Heart left ventricle (tissue), 16 donors: ENCODE results near the gene PPP2R3C. TPM values are rescaled to one million over a fixed set of nuclear protein-coding genes. Genes with fewer than 3 reads are reported as not detected.
"Not testable (repeated sequence)": the region's sequence is repeated elsewhere in the genome, so short reads cannot be mapped to it uniquely, and the experiment has no call there.

ENCODE experiments used
- ATAC-seq, 4 donors: fragments of 200-7000 bp; cut with Tn5 transposase; one replicate each; pipeline ENCODE4 v1.9.1; 2020 to 2022; ENCODE audit warnings: moderate library complexity in 4 of 4, mild to moderate bottlenecking in 3 of 4, moderate number of reproducible peaks in 1 of 4
- DNase-seq, 5 donors: peaks; one replicate each; pipeline ENCODE4 v3.0.0-alpha.2; 2020
- H3K27ac ChIP-seq, 12 donors: fragments of 200-600 bp; sonication (generic) in 4 of 12; one replicate each; pipeline versions ENCODE4 v1.5.0 to v1.8.0; 2016 to 2022; ENCODE audit warnings: mild to moderate bottlenecking in 2 of 12
- H3K27me3 ChIP-seq, 9 donors: fragments of 200-600 bp; sonication (generic) in 2 of 9; one replicate each; pipeline versions ENCODE4 v1.5.1 to v1.8.0; 2016 to 2022; ENCODE audit warnings: mild to moderate bottlenecking in 3 of 9
- H3K36me3 ChIP-seq, 9 donors: fragments of 200-600 bp; sonication (generic) in 2 of 9; one replicate each; pipeline versions ENCODE4 v1.5.0 to v1.8.0; 2018 to 2022; ENCODE audit warnings: mild to moderate bottlenecking in 2 of 9
- H3K4me1 ChIP-seq, 12 donors: fragments of 200-600 bp; sonication (generic) in 4 of 12; one replicate each; pipeline versions ENCODE4 v1.5.0 to v1.8.0; 2016 to 2022; ENCODE audit warnings: mild to moderate bottlenecking in 3 of 12
- H3K4me3 ChIP-seq, 12 donors: fragments of 200-600 bp; sonication (generic) in 4 of 12; one replicate each; pipeline versions ENCODE4 v1.5.0 to v1.8.0; 2017 to 2022; ENCODE audit warnings: mild to moderate bottlenecking in 9 of 12, moderate library complexity in 4 of 12
- H3K9me3 ChIP-seq, 12 donors: fragments of 200-600 bp; sonication (generic) in 4 of 12; one replicate each; pipeline versions ENCODE4 v1.5.0 to v1.8.0; 2016 to 2022; ENCODE audit warnings: mild to moderate bottlenecking in 1 of 12
- POLR2A ChIP-seq, 2 donors: fragments of 450-650 bp; IDR thresholded peaks; one replicate each; pipeline ENCODE4 v1.6.1; 2017; ENCODE audit warnings: antibody characterized with exemption in 2 of 2, mild to moderate bottlenecking in 2 of 2, moderate library complexity in 2 of 2
- WGBS, 4 donors: extraction: QIAGEN DNeasy Blood & Tissue Kit in 2 of 4; methylation state at CpG; one replicate each; pipeline versions ENCODE4 v1.1.5 to v1.1.7; 2013 to 2018; 5-methylcytosine and 5-hydroxymethylcytosine counted together
- intact Hi-C, 10 donors: fragments of 100-400 bp; cut with DNase I; formaldehyde crosslinking; loops; one replicate each; pipeline versions ENCODE4 v1.11.1 to v1.14.2; 2022
- polyA plus RNA-seq, 2 donors: library from polyadenylated mRNA; stranded (reverse); fragments of 200-250 nt; gene quantifications; one replicate each; pipeline ENCODE4 v1.2.3, GENCODE V29; 2013
- total RNA-seq, 9 donors: library from RNA; depleted of rRNA in 2 of 9; stranded (reverse); fragments of >200 nt in 2 of 9; fragmentation: NEBNext Ultra II Directional in 3 of 9; extraction: Animal tissue kit (Norgen Biotek cat#: 25700) in 3 of 9; gene quantifications; one replicate each; pipeline versions ENCODE4 v1.1.0 to v1.2.4, GENCODE V29; 2016 to 2023
- TF ChIP-seq, protein P1 (sequence below), 12 donors: fragments of 200-600 bp; sonication (generic) in 4 of 12; IDR thresholded peaks; one replicate each; pipeline versions ENCODE4 v1.5.0 to v1.8.0; 2018 to 2022; ENCODE audit warnings: antibody characterized with exemption in 12 of 12, mild to moderate bottlenecking in 5 of 12
- donor health status: ischemic (EF 13 %, LVEDD 7.1; RV severe dilation, severe dysfunction).
- donor health status: healthy with polysubstance abuse.
- donor health status: DM: no; HTN: yes; CAD: no.
- donor health status: DM: no; HTN: no; CAD: no.
- donor health status: ischemic (EF 25% LVEDD 6.9; RV normal size, moderate dysfunction).
- donor health status: ischemic (EF 25% LVEDD 5.7; RV mildly dilated, moderate dysfunction).
- donor health status: healthy.
- donor health status: DM: yes; HTN: yes; CAD: no.
- donor health status: ischemic (EF 35%, LVEDD 5.7; RV mildly dilated, moderate dysfunction).
- donor health status: nonischemic (EF 11% LVEDD 7.7; RV severe dilation, severe dysfunction).
- donor health status: DM: yes; HTN: yes; CAD: no.
- donor health status: PGD.
- donor health status: ischemic (EF 29% LVEDD 5.4; RV normal size, mild dysfunction).
- donor health status: nonischemic (EF 23%, LVEDD 6.1; RV moderate dilation, normal function).

Gene PPP2R3C
- total and polyA plus RNA-seq, 11 donors = 15.2 to 37.3 (median 28.5) TPM

DNA sequence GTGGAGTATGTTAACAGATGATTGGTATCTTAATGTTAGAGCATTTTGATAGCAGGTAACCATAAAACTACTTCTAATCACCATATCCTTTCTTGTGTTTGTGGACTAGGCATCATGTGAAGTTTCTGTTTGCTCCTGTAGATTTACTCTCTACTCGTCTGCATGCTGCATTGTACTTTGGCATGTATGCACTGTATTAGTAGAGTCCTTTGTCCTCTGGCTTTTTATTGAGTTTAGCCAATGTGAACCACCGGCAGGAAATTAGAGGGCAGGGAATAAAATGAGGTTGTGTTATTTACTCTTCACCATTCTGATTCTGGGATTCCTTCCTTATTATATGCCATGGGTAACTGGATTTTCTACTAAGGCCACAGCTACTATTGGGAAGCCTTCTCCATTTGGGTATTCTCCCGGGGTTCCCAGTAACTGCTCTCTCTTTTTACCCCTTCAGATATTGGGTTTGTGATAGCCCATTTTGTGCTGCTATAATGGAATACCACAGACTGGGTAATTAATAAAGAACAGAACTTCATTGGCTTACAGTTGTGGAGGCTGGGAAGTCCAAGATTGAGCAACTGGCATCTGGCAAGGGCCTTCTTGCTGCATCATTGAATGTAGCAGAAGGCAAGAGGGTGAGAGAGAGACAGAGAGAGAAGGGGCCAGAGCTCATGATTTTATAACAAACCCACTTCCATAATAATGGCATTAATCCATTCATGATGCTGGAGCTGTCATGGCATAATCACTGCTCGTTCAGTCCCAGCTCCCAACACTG lies 53.4 kb downstream of the PPP2R3C start:
- H3K4me3 ChIP-seq = no peak overlapping the region
- DNase-seq (no peak), ATAC-seq (no peak)
- H3K36me3 ChIP-seq = peaks cover 0 to 76% (median 59%) of the 10 kb centered on the region in 9 donors
- no peak overlapping the region for H3K27ac ChIP-seq
- no peaks in the 10 kb centered on the region for H3K9me3 ChIP-seq
- H3K4me1 ChIP-seq = peaks cover 0 to 2% (median 0%) of the 10 kb centered on the region in 12 donors
- intact Hi-C loops = no loop called here
- 93 to 96% (median 95%) methylated on average over 4 of the region's 4 CpGs for WGBS, 4 donors
- TF ChIP-seq, protein P1, sequence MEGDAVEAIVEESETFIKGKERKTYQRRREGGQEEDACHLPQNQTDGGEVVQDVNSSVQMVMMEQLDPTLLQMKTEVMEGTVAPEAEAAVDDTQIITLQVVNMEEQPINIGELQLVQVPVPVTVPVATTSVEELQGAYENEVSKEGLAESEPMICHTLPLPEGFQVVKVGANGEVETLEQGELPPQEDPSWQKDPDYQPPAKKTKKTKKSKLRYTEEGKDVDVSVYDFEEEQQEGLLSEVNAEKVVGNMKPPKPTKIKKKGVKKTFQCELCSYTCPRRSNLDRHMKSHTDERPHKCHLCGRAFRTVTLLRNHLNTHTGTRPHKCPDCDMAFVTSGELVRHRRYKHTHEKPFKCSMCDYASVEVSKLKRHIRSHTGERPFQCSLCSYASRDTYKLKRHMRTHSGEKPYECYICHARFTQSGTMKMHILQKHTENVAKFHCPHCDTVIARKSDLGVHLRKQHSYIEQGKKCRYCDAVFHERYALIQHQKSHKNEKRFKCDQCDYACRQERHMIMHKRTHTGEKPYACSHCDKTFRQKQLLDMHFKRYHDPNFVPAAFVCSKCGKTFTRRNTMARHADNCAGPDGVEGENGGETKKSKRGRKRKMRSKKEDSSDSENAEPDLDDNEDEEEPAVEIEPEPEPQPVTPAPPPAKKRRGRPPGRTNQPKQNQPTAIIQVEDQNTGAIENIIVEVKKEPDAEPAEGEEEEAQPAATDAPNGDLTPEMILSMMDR (IDR thresholded peaks at IDR 0.05) = no peak
- no peak for TF ChIP-seq POLR2A (IDR thresholded peaks at IDR 0.05)
- H3K27me3 ChIP-seq = no peaks in the 10 kb centered on the region

GRCh38 chr14:35065731-35066130 lies 56.1 kb downstream of the PPP2R3C start:
- H3K9me3 ChIP-seq, DNase-seq, intact Hi-C loops, H3K27me3 ChIP-seq, H3K4me3 ChIP-seq, ATAC-seq, H3K27ac ChIP-seq: not testable (repeated sequence)
- H3K4me1 ChIP-seq = peaks cover 3 to 17% (median 10%) of the 10 kb centered on the region in 12 donors
- peaks cover 0 to 64% (median 38%) of the 10 kb centered on the region in 9 donors for H3K36me3 ChIP-seq
- WGBS, 4 donors = 92 to 95% (median 94%) methylated on average over 5 of the region's 5 CpGs

GRCh38 chr14:35061113-35061791 lies 60.5 kb downstream of the PPP2R3C start:
- H3K4me3 ChIP-seq, H3K27me3 ChIP-seq, H3K9me3 ChIP-seq, intact Hi-C loops: not testable (repeated sequence)
- DNase-seq (peak in 4 of 5 donors; percentile 68 to 80 (median 70)), ATAC-seq (peak; percentile 92 to 98 (median 96))
- Histone ChIP-seq H3K27ac (peak overlapping the region in 11 of 12 donors; percentile 20 to 81 (median 68)), H3K36me3 (peaks cover 0 to 71% (median 37%) of the 10 kb centered on the region in 9 donors), H3K4me1 (peaks cover 5 to 26% (median 15%) of the 10 kb centered on the region in 12 donors)
- WGBS, 4 donors = 31 to 48% (median 40%) methylated on average over 1 of the region's 1 CpG

DNA sequence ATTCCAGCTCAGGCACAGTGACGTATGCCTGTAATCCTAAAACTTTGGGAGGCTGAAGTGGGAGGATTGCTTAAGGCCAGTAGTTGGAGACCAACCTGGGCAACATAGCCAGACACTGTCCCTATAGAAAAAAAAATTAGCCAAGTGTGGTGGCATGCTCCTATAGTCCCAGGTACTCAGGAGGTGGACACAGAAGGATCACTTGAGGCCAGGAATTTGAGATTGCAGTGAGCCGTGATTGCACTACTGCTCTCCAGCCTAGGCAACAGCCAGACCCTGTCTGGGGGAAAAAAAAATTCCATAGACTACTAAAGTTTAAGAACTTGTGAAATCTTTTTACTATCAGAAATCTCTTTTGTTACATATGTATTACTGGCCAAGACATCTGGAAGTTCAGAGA lies 69.2 kb downstream of the PPP2R3C start:
- peak overlapping the region in 1 of 12 donors; percentile 32 for H3K27ac ChIP-seq
- DNase-seq (no peak), ATAC-seq (no peak)
- H3K4me3 ChIP-seq = no peak overlapping the region
- 70 to 89% (median 82%) methylated on average over 2 of the region's 2 CpGs for WGBS, 4 donors
- intact Hi-C loops = no loop called here
- no peaks in the 10 kb centered on the region for H3K9me3 ChIP-seq
- TF ChIP-seq POLR2A (IDR thresholded peaks at IDR 0.05) = no peak
- TF ChIP-seq, protein P1 (IDR thresholded peaks at IDR 0.05) = no peak
- peaks cover 0 to 34% (median 21%) of the 10 kb centered on the region in 12 donors for H3K4me1 ChIP-seq
- peaks cover 0 to 83% (median 52%) of the 10 kb centered on the region in 9 donors for H3K36me3 ChIP-seq
- no peaks in the 10 kb centered on the region for H3K27me3 ChIP-seq

GRCh38 chr14:35051796-35052195 lies 70.0 kb downstream of the PPP2R3C start:
- intact Hi-C loops = no loop called here
- H3K36me3 ChIP-seq = peaks cover 0 to 74% (median 49%) of the 10 kb centered on the region in 9 donors
- peak overlapping the region in 4 of 12 donors; percentile 65 to 86 (median 69) for H3K27ac ChIP-seq
- DNase-seq = no peak
- no peaks in the 10 kb centered on the region for H3K27me3 ChIP-seq
- ATAC-seq = no peak
- 91 to 100% (median 99%) methylated on average over 1 of the region's 1 CpG for WGBS, 4 donors
- TF ChIP-seq, protein P1 (IDR thresholded peaks at IDR 0.05) = no peak
- TF ChIP-seq POLR2A (IDR thresholded peaks at IDR 0.05) = no peak
- no peaks in the 10 kb centered on the region for H3K9me3 ChIP-seq
- H3K4me1 ChIP-seq = peaks cover 0 to 42% (median 27%) of the 10 kb centered on the region in 12 donors
- H3K4me3 ChIP-seq = no peak overlapping the region
